Ishikawa (cell line): Measurements from ENCODE around the gene TM9SF1.
A peak's percentile ranks its signal among the peaks of the same experiment; 100 is the strongest.

Source experiments
- CEBPB ChIP-seq: IDR thresholded peaks from 2 replicates; pipeline ENCODE4 v1.6.1; 2012
- CREB1 ChIP-seq: IDR thresholded peaks from 2 replicates; pipeline ENCODE4 v1.6.1; 2012; ENCODE audit warnings: low read depth
- EGR1 ChIP-seq: IDR thresholded peaks from 2 replicates; pipeline ENCODE4 v1.6.1; 2012
- EP300 ChIP-seq: IDR thresholded peaks from 2 replicates; pipeline ENCODE4 v1.6.1; 2012; ENCODE audit warnings: borderline replicate concordance
- FOXM1 ChIP-seq: IDR thresholded peaks from 2 replicates; pipeline ENCODE4 v1.6.1; 2012; ENCODE audit warnings: low read depth, borderline replicate concordance
- MAX ChIP-seq: IDR thresholded peaks from 2 replicates; pipeline ENCODE4 v1.6.1; 2012
- NFIC ChIP-seq: IDR thresholded peaks from 2 replicates; pipeline ENCODE4 v1.6.1; 2012
- RAD21 ChIP-seq: IDR thresholded peaks from 2 replicates; pipeline ENCODE4 v1.6.1; 2012; ENCODE audit warnings: low read depth
- TAF1 ChIP-seq: IDR thresholded peaks from 2 replicates; pipeline ENCODE4 v1.6.1; 2012; ENCODE audit warnings: low read depth, mild to moderate bottlenecking
- TCF12 ChIP-seq: IDR thresholded peaks from 2 replicates; pipeline ENCODE4 v1.6.1; 2012; ENCODE audit warnings: low read depth
- TEAD4 ChIP-seq: IDR thresholded peaks from 2 replicates; pipeline ENCODE4 v1.6.1; 2012
- YY1 ChIP-seq: IDR thresholded peaks from 2 replicates; pipeline ENCODE4 v1.6.1; 2012; ENCODE audit warnings: low read depth
- ZBTB7A ChIP-seq: IDR thresholded peaks from 2 replicates; pipeline ENCODE4 v1.6.1; 2012; ENCODE audit warnings: low read depth
- TF ChIP-seq, protein P1 (sequence below): IDR thresholded peaks from 2 replicates; pipeline ENCODE4 v1.6.1; 2012
- TF ChIP-seq, protein P2 (sequence below): IDR thresholded peaks from 2 replicates; pipeline ENCODE4 v1.6.1; 2012; ENCODE audit warnings: low read depth, mild to moderate bottlenecking

The TM9SF1 gene

DNA sequence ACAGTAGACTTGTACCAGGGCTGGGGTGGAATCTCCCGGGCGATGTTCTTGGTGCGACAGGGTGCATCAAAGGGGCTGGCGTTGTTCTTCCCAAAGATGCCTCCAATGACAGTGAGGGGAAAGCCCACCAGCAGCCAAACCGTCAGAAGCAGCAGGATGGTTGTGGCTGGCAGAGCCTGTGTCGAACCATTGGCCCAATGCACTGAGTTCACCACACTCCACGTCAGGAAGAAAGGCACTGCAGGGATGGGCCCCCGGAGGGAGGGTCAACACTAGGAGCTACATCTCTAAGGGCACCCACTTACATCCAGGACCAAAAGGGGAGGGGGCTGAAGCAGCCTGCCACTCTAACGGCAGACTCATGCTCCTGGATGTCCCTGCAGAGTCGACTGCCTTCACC is 4.8 kb downstream of the TM9SF1 start:
- TF ChIP-seq, protein P1, sequence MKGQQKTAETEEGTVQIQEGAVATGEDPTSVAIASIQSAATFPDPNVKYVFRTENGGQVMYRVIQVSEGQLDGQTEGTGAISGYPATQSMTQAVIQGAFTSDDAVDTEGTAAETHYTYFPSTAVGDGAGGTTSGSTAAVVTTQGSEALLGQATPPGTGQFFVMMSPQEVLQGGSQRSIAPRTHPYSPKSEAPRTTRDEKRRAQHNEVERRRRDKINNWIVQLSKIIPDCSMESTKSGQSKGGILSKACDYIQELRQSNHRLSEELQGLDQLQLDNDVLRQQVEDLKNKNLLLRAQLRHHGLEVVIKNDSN = no peak

DNA sequence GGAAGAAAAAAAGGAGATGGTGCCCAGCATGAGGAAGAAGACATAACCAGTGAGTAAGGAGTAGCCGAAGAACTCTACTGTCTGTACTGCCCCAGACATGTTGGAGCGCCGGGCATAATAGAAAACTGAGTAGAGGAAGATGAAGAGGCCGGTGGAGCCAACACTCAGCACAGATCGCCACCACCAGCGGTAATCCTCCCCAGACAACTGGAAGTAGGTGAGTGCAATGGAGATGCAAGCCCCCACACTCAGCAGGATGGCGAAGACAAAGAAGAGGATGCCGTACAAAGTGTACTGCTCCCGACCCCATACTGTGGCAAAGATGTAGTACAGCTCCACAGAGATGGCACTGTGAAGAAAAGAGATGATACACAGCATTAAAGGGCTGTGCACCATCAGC is 5.8 kb downstream of the TM9SF1 start:
- no peak for TF ChIP-seq RAD21
- TF ChIP-seq MAX = no peak
- TF ChIP-seq NFIC = no peak

DNA sequence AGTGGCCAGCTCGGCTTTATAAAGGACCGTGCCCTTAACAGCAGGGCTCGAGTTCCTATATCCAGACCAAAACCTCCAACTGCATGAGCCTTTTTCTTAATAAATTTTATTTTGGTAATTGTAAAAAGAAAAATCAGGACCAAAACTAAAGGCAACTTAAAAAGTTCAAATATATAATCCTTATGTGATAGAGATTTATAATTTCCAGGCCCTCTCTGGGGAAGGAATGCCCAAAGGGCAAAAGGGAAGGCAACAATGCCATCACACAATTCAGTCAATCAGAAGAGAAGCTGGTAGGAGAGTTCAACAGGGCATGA is 6.2 kb downstream of the TM9SF1 start:
- TF ChIP-seq CEBPB = no peak
- TF ChIP-seq TAF1 = no peak
- TF ChIP-seq TEAD4 = no peak
- TF ChIP-seq TCF12 = no peak
- no peak for TF ChIP-seq CREB1
- TF ChIP-seq RAD21 = no peak
- TF ChIP-seq EGR1 = no peak
- TF ChIP-seq YY1 = no peak
- no peak for TF ChIP-seq NFIC
- TF ChIP-seq FOXM1 = no peak
- TF ChIP-seq, protein P1 = no peak
- TF ChIP-seq, protein P2, sequence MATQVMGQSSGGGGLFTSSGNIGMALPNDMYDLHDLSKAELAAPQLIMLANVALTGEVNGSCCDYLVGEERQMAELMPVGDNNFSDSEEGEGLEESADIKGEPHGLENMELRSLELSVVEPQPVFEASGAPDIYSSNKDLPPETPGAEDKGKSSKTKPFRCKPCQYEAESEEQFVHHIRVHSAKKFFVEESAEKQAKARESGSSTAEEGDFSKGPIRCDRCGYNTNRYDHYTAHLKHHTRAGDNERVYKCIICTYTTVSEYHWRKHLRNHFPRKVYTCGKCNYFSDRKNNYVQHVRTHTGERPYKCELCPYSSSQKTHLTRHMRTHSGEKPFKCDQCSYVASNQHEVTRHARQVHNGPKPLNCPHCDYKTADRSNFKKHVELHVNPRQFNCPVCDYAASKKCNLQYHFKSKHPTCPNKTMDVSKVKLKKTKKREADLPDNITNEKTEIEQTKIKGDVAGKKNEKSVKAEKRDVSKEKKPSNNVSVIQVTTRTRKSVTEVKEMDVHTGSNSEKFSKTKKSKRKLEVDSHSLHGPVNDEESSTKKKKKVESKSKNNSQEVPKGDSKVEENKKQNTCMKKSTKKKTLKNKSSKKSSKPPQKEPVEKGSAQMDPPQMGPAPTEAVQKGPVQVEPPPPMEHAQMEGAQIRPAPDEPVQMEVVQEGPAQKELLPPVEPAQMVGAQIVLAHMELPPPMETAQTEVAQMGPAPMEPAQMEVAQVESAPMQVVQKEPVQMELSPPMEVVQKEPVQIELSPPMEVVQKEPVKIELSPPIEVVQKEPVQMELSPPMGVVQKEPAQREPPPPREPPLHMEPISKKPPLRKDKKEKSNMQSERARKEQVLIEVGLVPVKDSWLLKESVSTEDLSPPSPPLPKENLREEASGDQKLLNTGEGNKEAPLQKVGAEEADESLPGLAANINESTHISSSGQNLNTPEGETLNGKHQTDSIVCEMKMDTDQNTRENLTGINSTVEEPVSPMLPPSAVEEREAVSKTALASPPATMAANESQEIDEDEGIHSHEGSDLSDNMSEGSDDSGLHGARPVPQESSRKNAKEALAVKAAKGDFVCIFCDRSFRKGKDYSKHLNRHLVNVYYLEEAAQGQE = no peak
- TF ChIP-seq ZBTB7A = no peak
- TF ChIP-seq EP300 = no peak
- TF ChIP-seq MAX = no peak

DNA sequence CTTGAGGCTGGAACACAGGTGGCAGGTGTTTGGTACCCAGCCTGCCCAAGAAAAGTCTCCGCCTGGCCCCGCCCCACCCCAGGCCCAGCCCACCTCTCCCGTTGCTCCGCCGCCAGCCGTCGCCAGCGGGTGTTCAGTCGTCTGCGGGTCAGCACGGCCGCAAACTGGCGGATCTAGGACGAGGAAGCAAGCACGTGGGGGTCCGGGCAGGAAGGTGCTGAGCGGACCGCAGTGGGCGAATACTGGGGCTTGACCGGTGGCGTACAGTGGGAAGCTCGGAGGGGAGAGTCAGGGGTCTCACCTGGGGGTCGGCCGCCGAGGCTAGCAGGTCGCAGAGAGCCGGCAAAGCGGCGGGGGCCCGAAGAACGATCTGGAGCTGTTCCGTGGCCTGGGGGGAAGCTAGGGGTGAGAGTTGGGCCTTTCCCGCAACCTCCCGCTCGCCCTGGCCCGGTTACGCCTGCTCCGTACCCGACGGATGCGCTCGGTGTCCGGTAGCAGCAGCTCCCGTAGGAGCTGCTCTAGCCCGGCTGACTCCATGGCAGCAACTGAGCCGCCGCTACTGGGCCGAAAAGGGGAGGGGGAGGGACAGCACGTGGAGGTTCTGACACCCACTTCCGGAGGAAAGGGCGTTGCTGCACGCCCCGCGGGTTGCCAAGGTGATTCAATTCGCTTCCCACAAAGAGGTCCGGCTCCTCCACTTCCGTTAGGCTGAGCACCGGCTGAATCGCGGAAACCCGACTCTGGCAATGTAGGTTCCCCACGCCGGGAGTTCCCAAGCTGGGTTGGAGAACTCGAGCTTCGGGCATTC is 6.8 kb downstream of the TM9SF1 start, which contains the start of gene IPO4:
TSS of gene IPO4 (minus strand) at position 566 of the 808 bp plus-strand sequence. CDS start at position 537, 29 bp downstream.
- TF ChIP-seq EP300 (peak; percentile 62), MAX (peak; percentile 99), YY1 (peak; percentile 84), TCF12 (peak; percentile 85), FOXM1 (peak; percentile 48; the same call in 1 of the 2 replicates), TEAD4 (peak; percentile 49), CREB1 (peak; percentile 40; the same call in 1 of the 2 replicates), EGR1 (peak; percentile 64), NFIC (peak; percentile 40; the same call in 1 of the 2 replicates), TAF1 (peak; percentile 97), ZBTB7A (peak; percentile 93), RAD21 (peak; percentile 13; the same call in 1 of the 2 replicates), CEBPB (no peak)
- TF ChIP-seq, protein P2 = 0 out of 2 replicates have a peak, but pooled peaks have one; percentile 25
- TF ChIP-seq, protein P1 = peak; percentile 90

GRCh38 chr14:24187539-24187915 is 7.7 kb downstream of the TM9SF1 start:
- TF ChIP-seq YY1 (no peak), TCF12 (no peak), MAX (no peak), EGR1 (no peak), RAD21 (no peak)
- TF ChIP-seq, protein P2 = no peak
